Keratinocyte (primary cell): ENCODE results near the gene WNK2. TPM values are rescaled to one million over a fixed set of nuclear protein-coding genes. Genes with fewer than 3 reads are reported as not detected.

ENCODE experiments used
- DNase-seq: peaks from one replicate; pipeline ENCODE4 v3.0.0-alpha.2; 2011; ENCODE audit warnings: low read depth, missing footprints, low spot score
- FAIRE-seq: peaks from 2 replicates; lab custom pipeline; 2011; peaks lifted over from hg19 to GRCh38; lab: Jason Lieb, UNC
- H2AFZ ChIP-seq: 2 replicates; pipeline ENCODE4 v1.6.0; 2012; ENCODE audit warnings: low read length, control low read depth, inconsistent platforms; ENCODE audit not compliant: control insufficient read depth
- H3K27ac ChIP-seq: 2 replicates; pipeline ENCODE4 v1.5.1; 2011; ENCODE audit warnings: low read length; ENCODE audit not compliant: control insufficient read depth, insufficient read depth
- H3K27me3 ChIP-seq: 3 replicates; pipeline ENCODE4 v1.6.0; 2011; ENCODE audit warnings: low read length; ENCODE audit not compliant: control insufficient read depth, insufficient read depth; ENCODE audit errors: extremely low read depth
- H3K36me3 ChIP-seq, 2 experiments: 2 replicates in 1 of 2; 3 replicates in 1 of 2; pipeline ENCODE4 v1.5.1; 2011; ENCODE audit warnings: low read length in 2 of 2, mild to moderate bottlenecking in 1 of 2; ENCODE audit not compliant: control insufficient read depth in 2 of 2, insufficient read depth in 2 of 2; ENCODE audit errors: extremely low read depth in 1 of 2
- H3K4me1 ChIP-seq: 3 replicates; pipeline ENCODE4 v1.5.1; 2011; ENCODE audit warnings: low read length; ENCODE audit not compliant: control insufficient read depth, insufficient read depth; ENCODE audit errors: extremely low read depth
- H3K4me2 ChIP-seq: 3 replicates; pipeline ENCODE4 v1.6.0; 2011; ENCODE audit warnings: low read depth, low read length; ENCODE audit not compliant: control insufficient read depth, insufficient read depth; ENCODE audit errors: extremely low read depth
- H3K4me3 ChIP-seq, 3 experiments: fragments of 200-600 bp in 1 of 3; sonication (generic) in 1 of 3; 2 replicates in 2 of 3; 3 replicates in 1 of 3; pipeline ENCODE4 v1.5.1; 2011 to 2016; ENCODE audit warnings: low read length in 3 of 3, mild to moderate bottlenecking in 3 of 3, control low read depth in 2 of 3, inconsistent platforms in 1 of 3, low read depth in 1 of 3, mixed read lengths in 1 of 3, mixed run types in 1 of 3, moderate library complexity in 1 of 3; ENCODE audit not compliant: control insufficient read depth in 2 of 3, insufficient read depth in 2 of 3; ENCODE audit errors: extremely low read depth in 1 of 3
- H3K79me2 ChIP-seq: 2 replicates; pipeline ENCODE4 v1.6.0; 2012; ENCODE audit warnings: low read length; ENCODE audit not compliant: control insufficient read depth, insufficient read depth
- H3K9ac ChIP-seq: 3 replicates; pipeline ENCODE4 v1.6.0; 2011; ENCODE audit warnings: low read length; ENCODE audit not compliant: control insufficient read depth, insufficient read depth; ENCODE audit errors: extremely low read depth
- H3K9me1 ChIP-seq: 3 replicates; pipeline ENCODE4 v1.6.0; 2011; ENCODE audit warnings: low read length; ENCODE audit not compliant: control insufficient read depth, insufficient read depth; ENCODE audit errors: extremely low read depth
- H3K9me3 ChIP-seq: 2 replicates; pipeline ENCODE4 v1.5.1; 2012; ENCODE audit warnings: low read depth, low read length; ENCODE audit not compliant: control insufficient read depth
- H4K20me1 ChIP-seq: 3 replicates; pipeline ENCODE4 v1.6.0; 2011; ENCODE audit warnings: low read length; ENCODE audit not compliant: control insufficient read depth, insufficient read depth; ENCODE audit errors: extremely low read depth
- CTCF ChIP-seq, 3 experiments: IDR thresholded peaks in 1 of 3; conservative IDR thresholded peaks in 1 of 3; optimal IDR thresholded peaks in 1 of 3; 2 replicates in 2 of 3; 3 replicates in 1 of 3; pipeline versions ENCODE3 to v1.5.1; 2011; ENCODE audit warnings: low read length in 3 of 3, mild to moderate bottlenecking in 3 of 3, moderate library complexity in 2 of 3, control low read depth in 1 of 3, inconsistent platforms in 1 of 3; ENCODE audit not compliant: insufficient read depth in 2 of 3; ENCODE audit errors: extremely low read depth in 1 of 3
- EZH2 ChIP-seq: IDR thresholded peaks from one replicate; pipeline ENCODE4 v1.6.1; 2012; ENCODE audit warnings: inconsistent platforms, mild to moderate bottlenecking, low read length, moderate library complexity
- dilution Hi-C: fragments of 300-500 bp; cut with MboI; formaldehyde crosslinking; loops from one replicate; pipeline ENCODE4 v1.7.0; 2020; ENCODE audit warnings: low sequenced_read_pairs; ENCODE audit not compliant: extremely low pct_ligation_motif_present
- polyA plus RNA-seq, 5 experiments: library from polyadenylated mRNA; depleted of rRNA in 3 of 5; stranded (reverse) in 3 of 5; stranded (forward) in 1 of 5; unstranded in 1 of 5; fragments of >200 nt; gene quantifications; 1 replicate in 1 of 5; 2 replicates in 3 of 5; 3 replicates in 1 of 5; pipeline versions ENCODE4 v1.2.1 to v1.2.3, GENCODE V29; 2011 to 2012; ENCODE audit warnings: missing spikeins in 2 of 5, low read depth in 1 of 5, low replicate concordance in 1 of 5

The WNK2 gene
- polyA plus RNA-seq, 1 donor (not counting 4 experiments of a cell fraction or from before 2014, with no cell fraction given) = not detected

- H3K4me1 ChIP-seq = peaks cover 3% of the 10 kb centered on the region
- H3K27ac ChIP-seq = no peak overlapping the region
- H3K9ac ChIP-seq = no peak overlapping the region
- no peaks in the 10 kb centered on the region for H3K79me2 ChIP-seq
- dilution Hi-C loops = no loop called here
- peaks cover 6% of the 10 kb centered on the region for H3K27me3 ChIP-seq
- H4K20me1 ChIP-seq = no peaks in the 10 kb centered on the region
- DNase-seq = no peak
- no peaks in the 10 kb centered on the region for H3K9me1 ChIP-seq
- H3K9me3 ChIP-seq = no peaks in the 10 kb centered on the region
- H3K4me3 ChIP-seq = no peak overlapping the region
- TF ChIP-seq CTCF (optimal IDR thresholded peaks at IDR 0.05 in 1 of 3, IDR thresholded peaks at IDR 0.05 in 1 of 3, conservative IDR thresholded peaks at IDR 0.05 in 1 of 3; ENCODE audit: extremely low read depth in 1 of 3, insufficient read depth in 2 of 3, low read length in 3 of 3) (no peak), EZH2 (no peak)
- no peaks in the 10 kb centered on the region for H3K36me3 ChIP-seq
- no peak for FAIRE-seq
- no peak overlapping the region for H3K4me2 ChIP-seq
- no peak overlapping the region for H2AFZ ChIP-seq
Measured at GRCh38 chr9:93315960-93316359, 132.0 kb downstream of the WNK2 start.

GRCh38 chr9:93316726-93317494 lies 133.0 kb downstream of the WNK2 start:
- Histone ChIP-seq H2AFZ (no peak overlapping the region), H3K9me3 (no peaks in the 10 kb centered on the region), H3K4me3 (no peak overlapping the region), H3K9ac (no peak overlapping the region), H3K27ac (no peak overlapping the region), H3K4me1 (peaks cover 3% of the 10 kb centered on the region), H3K79me2 (no peaks in the 10 kb centered on the region), H4K20me1 (no peaks in the 10 kb centered on the region), H3K4me2 (no peak overlapping the region), H3K27me3 (peaks cover 6% of the 10 kb centered on the region), H3K36me3 (no peaks in the 10 kb centered on the region), H3K9me1 (no peaks in the 10 kb centered on the region)
- TF ChIP-seq CTCF (optimal IDR thresholded peaks at IDR 0.05 in 1 of 3, IDR thresholded peaks at IDR 0.05 in 1 of 3, conservative IDR thresholded peaks at IDR 0.05 in 1 of 3; ENCODE audit: extremely low read depth in 1 of 3, insufficient read depth in 2 of 3, low read length in 3 of 3) (no peak), EZH2 (no peak)
- dilution Hi-C loops = no loop called here
- FAIRE-seq (no peak), DNase-seq (no peak)
